Heart left ventricle (tissue), 13 donors: Measurements from ENCODE around the gene VTI1A.

Experiments
- POLR2A ChIP-seq, 2 donors: fragments of 450-650 bp; IDR thresholded peaks; one replicate each; pipeline ENCODE4 v1.6.1; 2017; ENCODE audit warnings: antibody characterized with exemption in 2 of 2, mild to moderate bottlenecking in 2 of 2, moderate library complexity in 2 of 2
- TF ChIP-seq, protein P1 (sequence below), 12 donors: fragments of 200-600 bp; sonication (generic) in 4 of 12; IDR thresholded peaks; one replicate each; pipeline versions ENCODE4 v1.5.0 to v1.8.0; 2018 to 2022; ENCODE audit warnings: antibody characterized with exemption in 12 of 12, mild to moderate bottlenecking in 5 of 12
- donor health status: ischemic (EF 13 %, LVEDD 7.1; RV severe dilation, severe dysfunction).
- donor health status: DM: no; HTN: yes; CAD: no.
- donor health status: DM: no; HTN: no; CAD: no.
- donor health status: ischemic (EF 25% LVEDD 6.9; RV normal size, moderate dysfunction).
- donor health status: ischemic (EF 25% LVEDD 5.7; RV mildly dilated, moderate dysfunction).
- donor health status: ischemic (EF 35%, LVEDD 5.7; RV mildly dilated, moderate dysfunction).
- donor health status: nonischemic (EF 11% LVEDD 7.7; RV severe dilation, severe dysfunction).
- donor health status: DM: yes; HTN: yes; CAD: no.
- donor health status: PGD.
- donor health status: ischemic (EF 29% LVEDD 5.4; RV normal size, mild dysfunction).
- donor health status: nonischemic (EF 23%, LVEDD 6.1; RV moderate dilation, normal function).

DNA sequence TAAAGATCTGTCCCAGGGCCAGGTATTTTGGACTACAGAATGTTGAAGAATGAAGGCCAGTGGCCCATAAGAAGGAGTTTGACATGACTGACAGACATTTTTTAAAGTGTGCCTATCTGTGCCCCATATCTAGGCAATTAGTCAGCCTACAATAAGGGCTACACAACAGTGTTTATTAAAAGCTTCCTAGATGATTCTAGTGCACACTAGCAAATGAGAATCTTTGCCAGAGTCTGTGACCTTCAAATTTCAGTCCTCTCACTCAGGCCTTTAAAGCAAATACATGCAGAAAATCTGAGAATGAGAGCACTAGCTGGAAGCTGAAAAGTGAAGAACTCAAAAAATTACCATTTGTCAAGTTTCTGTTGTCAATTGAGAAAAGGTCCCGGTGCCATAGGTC, 208.7 kb downstream of the VTI1A start:
- TF ChIP-seq, protein P1, sequence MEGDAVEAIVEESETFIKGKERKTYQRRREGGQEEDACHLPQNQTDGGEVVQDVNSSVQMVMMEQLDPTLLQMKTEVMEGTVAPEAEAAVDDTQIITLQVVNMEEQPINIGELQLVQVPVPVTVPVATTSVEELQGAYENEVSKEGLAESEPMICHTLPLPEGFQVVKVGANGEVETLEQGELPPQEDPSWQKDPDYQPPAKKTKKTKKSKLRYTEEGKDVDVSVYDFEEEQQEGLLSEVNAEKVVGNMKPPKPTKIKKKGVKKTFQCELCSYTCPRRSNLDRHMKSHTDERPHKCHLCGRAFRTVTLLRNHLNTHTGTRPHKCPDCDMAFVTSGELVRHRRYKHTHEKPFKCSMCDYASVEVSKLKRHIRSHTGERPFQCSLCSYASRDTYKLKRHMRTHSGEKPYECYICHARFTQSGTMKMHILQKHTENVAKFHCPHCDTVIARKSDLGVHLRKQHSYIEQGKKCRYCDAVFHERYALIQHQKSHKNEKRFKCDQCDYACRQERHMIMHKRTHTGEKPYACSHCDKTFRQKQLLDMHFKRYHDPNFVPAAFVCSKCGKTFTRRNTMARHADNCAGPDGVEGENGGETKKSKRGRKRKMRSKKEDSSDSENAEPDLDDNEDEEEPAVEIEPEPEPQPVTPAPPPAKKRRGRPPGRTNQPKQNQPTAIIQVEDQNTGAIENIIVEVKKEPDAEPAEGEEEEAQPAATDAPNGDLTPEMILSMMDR (IDR thresholded peaks at IDR 0.05) = no peak
- no peak for TF ChIP-seq POLR2A (IDR thresholded peaks at IDR 0.05)
